IMR-90 (cell line): ENCODE results near the gene PTPRN2.

Experiments
- CEBPB ChIP-seq: IDR thresholded peaks from 2 replicates; pipeline ENCODE4 v1.6.1; 2012; ENCODE audit warnings: low read depth, low read length, improper control_type of control experiment
- CHD1 ChIP-seq: IDR thresholded peaks from 2 replicates; pipeline ENCODE4 v1.6.1; 2012; ENCODE audit warnings: low read depth, low read length, improper control_type of control experiment
- FOS ChIP-seq: fragments of 150-350 bp; IDR thresholded peaks from 2 replicates; pipeline ENCODE4 v1.6.1; 2016; ENCODE audit warnings: low read depth, low read length
- MXI1 ChIP-seq: IDR thresholded peaks from 2 replicates; pipeline ENCODE4 v1.6.1; 2012; ENCODE audit warnings: low read depth, mild to moderate bottlenecking, low read length, moderate library complexity, borderline replicate concordance
- POLR2A ChIP-seq: IDR thresholded peaks from 2 replicates; pipeline ENCODE4 v1.6.1; 2012; ENCODE audit warnings: mild to moderate bottlenecking, low read depth, low read length
- RAD21 ChIP-seq: IDR thresholded peaks from 2 replicates; pipeline ENCODE4 v1.6.1; 2012; ENCODE audit warnings: low read length, improper control_type of control experiment
- RFX5 ChIP-seq: IDR thresholded peaks from 2 replicates; pipeline ENCODE4 v1.8.0; 2012; ENCODE audit warnings: low read depth, mild to moderate bottlenecking, low read length, moderate library complexity
- TF ChIP-seq, protein P1 (sequence below): conservative IDR thresholded peaks from 2 replicates; pipeline ENCODE4 v1.5.1; 2012; ENCODE audit warnings: mild to moderate bottlenecking, low read depth, low read length, improper control_type of control experiment
- TF ChIP-seq, protein P2 (sequence below): fragments of 150-350 bp; IDR thresholded peaks from 2 replicates; pipeline ENCODE4 v1.6.1; 2017; ENCODE audit warnings: mild to moderate bottlenecking, antibody characterized with exemption, low read length, low read depth
- TF ChIP-seq, protein P3 (sequence below): fragments of 150-350 bp; IDR thresholded peaks from 2 replicates; pipeline ENCODE4 v1.6.1; 2016; ENCODE audit warnings: low read depth, mild to moderate bottlenecking, low read length, moderate library complexity, borderline replicate concordance

DNA sequence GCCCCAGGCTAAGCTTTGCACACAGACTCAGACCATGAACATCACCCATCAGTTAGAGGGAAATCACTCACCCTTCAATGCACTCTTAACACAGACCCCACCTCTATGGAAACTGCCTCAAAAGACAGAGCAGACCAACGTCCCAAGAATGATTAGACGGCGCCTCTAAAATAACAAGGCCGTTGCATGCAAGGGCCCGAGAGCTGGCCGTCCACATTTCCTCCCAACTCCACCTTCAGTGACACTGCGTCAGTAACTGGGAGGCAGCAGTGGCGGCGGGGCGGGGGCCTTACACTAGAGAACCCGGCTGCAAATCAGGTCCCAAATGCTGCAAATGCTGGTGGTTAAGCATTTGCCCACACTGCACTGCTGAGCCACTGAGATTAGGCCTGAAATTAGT lies 115.0 kb downstream of the PTPRN2 start:
- TF ChIP-seq, protein P1, sequence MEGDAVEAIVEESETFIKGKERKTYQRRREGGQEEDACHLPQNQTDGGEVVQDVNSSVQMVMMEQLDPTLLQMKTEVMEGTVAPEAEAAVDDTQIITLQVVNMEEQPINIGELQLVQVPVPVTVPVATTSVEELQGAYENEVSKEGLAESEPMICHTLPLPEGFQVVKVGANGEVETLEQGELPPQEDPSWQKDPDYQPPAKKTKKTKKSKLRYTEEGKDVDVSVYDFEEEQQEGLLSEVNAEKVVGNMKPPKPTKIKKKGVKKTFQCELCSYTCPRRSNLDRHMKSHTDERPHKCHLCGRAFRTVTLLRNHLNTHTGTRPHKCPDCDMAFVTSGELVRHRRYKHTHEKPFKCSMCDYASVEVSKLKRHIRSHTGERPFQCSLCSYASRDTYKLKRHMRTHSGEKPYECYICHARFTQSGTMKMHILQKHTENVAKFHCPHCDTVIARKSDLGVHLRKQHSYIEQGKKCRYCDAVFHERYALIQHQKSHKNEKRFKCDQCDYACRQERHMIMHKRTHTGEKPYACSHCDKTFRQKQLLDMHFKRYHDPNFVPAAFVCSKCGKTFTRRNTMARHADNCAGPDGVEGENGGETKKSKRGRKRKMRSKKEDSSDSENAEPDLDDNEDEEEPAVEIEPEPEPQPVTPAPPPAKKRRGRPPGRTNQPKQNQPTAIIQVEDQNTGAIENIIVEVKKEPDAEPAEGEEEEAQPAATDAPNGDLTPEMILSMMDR, result no peak
- no peak for TF ChIP-seq FOS
- TF ChIP-seq RFX5, result no peak
- TF ChIP-seq, protein P2, sequence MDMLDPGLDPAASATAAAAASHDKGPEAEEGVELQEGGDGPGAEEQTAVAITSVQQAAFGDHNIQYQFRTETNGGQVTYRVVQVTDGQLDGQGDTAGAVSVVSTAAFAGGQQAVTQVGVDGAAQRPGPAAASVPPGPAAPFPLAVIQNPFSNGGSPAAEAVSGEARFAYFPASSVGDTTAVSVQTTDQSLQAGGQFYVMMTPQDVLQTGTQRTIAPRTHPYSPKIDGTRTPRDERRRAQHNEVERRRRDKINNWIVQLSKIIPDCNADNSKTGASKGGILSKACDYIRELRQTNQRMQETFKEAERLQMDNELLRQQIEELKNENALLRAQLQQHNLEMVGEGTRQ, result no peak
- no peak for TF ChIP-seq CHD1
- no peak for TF ChIP-seq CEBPB
- TF ChIP-seq RAD21, result no peak
- TF ChIP-seq POLR2A, result no peak
- no peak for TF ChIP-seq MXI1
- TF ChIP-seq, protein P3, sequence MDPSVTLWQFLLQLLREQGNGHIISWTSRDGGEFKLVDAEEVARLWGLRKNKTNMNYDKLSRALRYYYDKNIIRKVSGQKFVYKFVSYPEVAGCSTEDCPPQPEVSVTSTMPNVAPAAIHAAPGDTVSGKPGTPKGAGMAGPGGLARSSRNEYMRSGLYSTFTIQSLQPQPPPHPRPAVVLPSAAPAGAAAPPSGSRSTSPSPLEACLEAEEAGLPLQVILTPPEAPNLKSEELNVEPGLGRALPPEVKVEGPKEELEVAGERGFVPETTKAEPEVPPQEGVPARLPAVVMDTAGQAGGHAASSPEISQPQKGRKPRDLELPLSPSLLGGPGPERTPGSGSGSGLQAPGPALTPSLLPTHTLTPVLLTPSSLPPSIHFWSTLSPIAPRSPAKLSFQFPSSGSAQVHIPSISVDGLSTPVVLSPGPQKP, result no peak
